A549 (cell line): ENCODE measurements around the gene CDK17. TPM values are rescaled to one million over a fixed set of nuclear protein-coding genes. Genes with fewer than 3 reads are reported as not detected.
A peak's percentile ranks its signal among the peaks of the same experiment; 100 is the strongest.

Source experiments
- ATAC-seq, 2 experiments: fragments of 200-7000 bp in 1 of 2; fragments of >200 bp in 1 of 2; cut with Nextera tagmentation in 1 of 2; cut with Tn5 transposase in 1 of 2; 3 replicates each; pipeline versions ENCODE4 v1.8.0 to v1.9.1; 2018 to 2020; ENCODE audit warnings: mild to moderate bottlenecking in 1 of 2, moderate library complexity in 1 of 2
- CTCF ChIA-PET: fragments of 300-600 bp; sonication (Branson Sonifier 250); formaldehyde crosslinking; extraction: SDS; loops from one replicate; lab custom pipeline; 2021; ENCODE audit warnings: antibody characterized with exemption, inconsistent platforms; lab: Yijun Ruan, JAX
- POLR2A ChIA-PET: fragments of 350-600 bp; formaldehyde crosslinking; extraction: SDS; loops from one replicate; lab custom pipeline; 2021; ENCODE audit warnings: antibody characterized with exemption, inconsistent platforms; lab: Yijun Ruan, JAX
- DNase-seq, 2 experiments: peaks; one replicate each; pipeline versions ENCODE4 v3.0.0 to v3.0.0-alpha.2; 2011 to 2016; ENCODE audit warnings: low read depth in 1 of 2, low spot score in 1 of 2
- FAIRE-seq: peaks from 2 replicates; lab custom pipeline; 2011; peaks lifted over from hg19 to GRCh38; lab: Jason Lieb, UNC
- H3K27ac ChIP-seq, 2 experiments: fragments of >200 bp; sonication (Bioruptor Twin); formaldehyde crosslinking; 3 replicates each; pipeline ENCODE4 v1.5.1; 2016 to 2017
- H3K4me1 ChIP-seq: fragments of >200 bp; sonication (Bioruptor Twin); formaldehyde crosslinking; 3 replicates; pipeline ENCODE4 v1.6.1; 2016
- H3K4me2 ChIP-seq: fragments of >200 bp; sonication (Bioruptor Twin); formaldehyde crosslinking; 3 replicates; pipeline ENCODE4 v1.6.1; 2016
- H3K4me3 ChIP-seq: fragments of >200 bp; sonication (Bioruptor Twin); formaldehyde crosslinking; 3 replicates; pipeline ENCODE4 v1.5.1; 2016
- H3K9me3 ChIP-seq: fragments of >200 bp; sonication (Bioruptor Twin); formaldehyde crosslinking; 3 replicates; pipeline ENCODE4 v1.6.1; 2016
- ATOH8 ChIP-seq: fragments of 250-450 bp; sonication (Bioruptor Pico); IDR thresholded peaks from 2 replicates; pipeline ENCODE4 v1.5.0; 2020; ENCODE audit warnings: low read depth, mild to moderate bottlenecking, moderate library complexity
- BHLHE40 ChIP-seq: IDR thresholded peaks from 2 replicates; pipeline ENCODE4 v1.6.1; 2012; ENCODE audit warnings: low read depth, low read length, inconsistent platforms
- CBX8 ChIP-seq: fragments of 200-600 bp; sonication (generic); IDR thresholded peaks from 2 replicates; pipeline ENCODE4 v1.6.1; 2016
- EHF ChIP-seq: fragments of 250-450 bp; sonication (Bioruptor Pico); IDR thresholded peaks from 2 replicates; pipeline ENCODE4 v1.5.0; 2020; ENCODE audit warnings: mild to moderate bottlenecking
- FOSB ChIP-seq: fragments of 250-450 bp; sonication (Bioruptor Pico); IDR thresholded peaks from 2 replicates; pipeline ENCODE4 v1.5.0; 2020; ENCODE audit warnings: mild to moderate bottlenecking, moderate library complexity
- HDAC2 ChIP-seq: fragments of 200-600 bp; sonication (generic); IDR thresholded peaks from 2 replicates; pipeline ENCODE4 v1.6.1; 2016
- HOXA7 ChIP-seq: fragments of 250-450 bp; sonication (Bioruptor Pico); IDR thresholded peaks from 2 replicates; pipeline ENCODE4 v1.5.0; 2020; ENCODE audit warnings: mild to moderate bottlenecking, moderate library complexity
- JUNB ChIP-seq: fragments of >200 bp; sonication (Bioruptor Twin); formaldehyde crosslinking; IDR thresholded peaks from 2 replicates; pipeline ENCODE4 v1.6.1; 2016
- KDM1A ChIP-seq: fragments of 200-600 bp; sonication (generic); IDR thresholded peaks from 2 replicates; pipeline ENCODE4 v1.6.1; 2016; ENCODE audit warnings: low read depth, mild to moderate bottlenecking
- KDM5A ChIP-seq: fragments of 200-600 bp; sonication (generic); IDR thresholded peaks from 2 replicates; pipeline ENCODE4 v1.6.1; 2016; ENCODE audit warnings: antibody characterized with exemption, mild to moderate bottlenecking
- NFE2L2 ChIP-seq: fragments of 150-350 bp; conservative IDR thresholded peaks from 2 replicates; pipeline ENCODE4 v1.6.1; 2014; ENCODE audit warnings: low read length
- NPAS2 ChIP-seq: fragments of 250-450 bp; sonication (Bioruptor Pico); IDR thresholded peaks from 2 replicates; pipeline ENCODE4 v1.8.0; 2022; ENCODE audit warnings: mild to moderate bottlenecking, moderate library complexity, borderline replicate concordance
- NR3C1 ChIP-seq: fragments of >200 bp; sonication (Bioruptor Twin); formaldehyde crosslinking; IDR thresholded peaks from 3 replicates; pipeline ENCODE4 v1.6.1; 2017
- PBX3 ChIP-seq: IDR thresholded peaks from 2 replicates; pipeline ENCODE4 v1.6.1; 2012
- POLR2AphosphoS2 ChIP-seq: conservative IDR thresholded peaks from 2 replicates; pipeline ENCODE4 v1.6.1; 2012; ENCODE audit warnings: low read length, improper control_type of control experiment, inconsistent platforms
- RARB ChIP-seq: fragments of 250-450 bp; sonication (Bioruptor Pico); IDR thresholded peaks from 2 replicates; pipeline ENCODE4 v1.8.0; 2021; ENCODE audit warnings: mild to moderate bottlenecking, moderate library complexity
- RCOR1 ChIP-seq: fragments of 150-350 bp; IDR thresholded peaks from 2 replicates; pipeline ENCODE4 v1.6.1; 2014; ENCODE audit warnings: antibody characterized with exemption, low read length, low read depth
- REST ChIP-seq: fragments of 200-600 bp; sonication (generic); IDR thresholded peaks from 2 replicates; pipeline ENCODE4 v1.6.1; 2016; ENCODE audit warnings: antibody characterized with exemption, mild to moderate bottlenecking, moderate library complexity
- RFX5 ChIP-seq: fragments of 450-650 bp; IDR thresholded peaks from 2 replicates; pipeline ENCODE4 v1.7.1; 2014; ENCODE audit warnings: antibody characterized with exemption, mild to moderate bottlenecking, moderate library complexity
- RNF2 ChIP-seq: fragments of 200-600 bp; sonication (generic); IDR thresholded peaks from 2 replicates; pipeline ENCODE4 v1.6.1; 2016; ENCODE audit warnings: low read depth, mild to moderate bottlenecking, antibody characterized with exemption, moderate library complexity, borderline replicate concordance
- SMC3 ChIP-seq: fragments of >200 bp; sonication (Bioruptor Twin); formaldehyde crosslinking; IDR thresholded peaks from 3 replicates; pipeline ENCODE4 v1.6.1; 2018; ENCODE audit warnings: inconsistent platforms
- USF2 ChIP-seq: fragments of 450-650 bp; IDR thresholded peaks from 2 replicates; pipeline ENCODE4 v1.6.1; 2014; ENCODE audit warnings: antibody characterized with exemption
- WGBS: methylation state at CpG from one replicate; pipeline ENCODE4 v1.1.6; 2017; ENCODE audit errors: missing lambda C conversion rate; 5-methylcytosine and 5-hydroxymethylcytosine counted together
- polyA plus RNA-seq, 4 experiments: library from polyadenylated mRNA; depleted of rRNA in 3 of 4; stranded (reverse); fragments of >200 nt; fragmentation: RNase III in 1 of 4; extraction: RNeasy Plus Mini Kit Qiagen cat#74134 plus additional on column Dnase treatment in 1 of 4; gene quantifications; 2 replicates in 3 of 4; 3 replicates in 1 of 4; pipeline ENCODE4 v1.2.3, GENCODE V29; 2011 to 2017

Gene CDK17
- polyA plus RNA-seq, 2 of the 4 experiments (the other 2 are of a cell fraction): 11.4 to 43.5 TPM

GRCh38 chr12:96242597-96242996 is 157.6 kb downstream of the CDK17 start (continued):
- no peak for TF ChIP-seq RCOR1
- no peak for TF ChIP-seq ATOH8 (CRISPR knock-in tag)
- no peak for TF ChIP-seq RNF2
- TF ChIP-seq KDM5A: no peak
- no peak for TF ChIP-seq NR3C1
- TF ChIP-seq POLR2AphosphoS2: no peak

GRCh38 chr12:96241846-96242256 is 158.4 kb downstream of the CDK17 start:
- Histone ChIP-seq H3K4me1 (no peaks in the 10 kb centered on the region; the same call in 2 of the 3 replicates), H3K4me2 (no peak overlapping the region), H3K27ac (no peak overlapping the region), H3K9me3 (no peaks in the 10 kb centered on the region), H3K4me3 (no peak overlapping the region)
- WGBS: 81% methylated on average over 9 of the region's 9 CpGs
- POLR2A ChIA-PET: no interaction called here
- TF ChIP-seq RARB (CRISPR knock-in tag): no peak
- no peak for TF ChIP-seq HOXA7 (CRISPR knock-in tag)
- no peak for TF ChIP-seq CBX8
- TF ChIP-seq RFX5: no peak
- no peak for TF ChIP-seq FOSB (CRISPR knock-in tag)
- TF ChIP-seq JUNB: no peak
- TF ChIP-seq KDM1A: no peak
- TF ChIP-seq USF2: no peak
- TF ChIP-seq REST: no peak
- CTCF ChIA-PET: interaction anchor here (0.9 to 1.0 kb wide), 2 partner anchors 27 to 31 kb away, joined by 3 to 4 read pairs; no protein-coding TSS in a partner anchor
- ATAC-seq (peak in 1 of 2 experiments; percentile 31; a peak in 3 of 6 replicates), DNase-seq (peak in 1 of 2 experiments; percentile 31), FAIRE-seq (no peak)

- H3K4me2 ChIP-seq: no peak overlapping the region
- TF ChIP-seq REST (no peak), KDM1A (no peak), EHF (CRISPR knock-in tag) (no peak), SMC3 (no peak), PBX3 (no peak), NFE2L2 (no peak), NPAS2 (no peak), HDAC2 (no peak), BHLHE40 (no peak)
- H3K4me1 ChIP-seq: no peaks in the 10 kb centered on the region
- ATAC-seq (no peak), FAIRE-seq (no peak), DNase-seq (no peak)
- no peak overlapping the region for H3K4me3 ChIP-seq
- 94% methylated on average over 4 of the region's 4 CpGs for WGBS
- H3K9me3 ChIP-seq: no peaks in the 10 kb centered on the region
- no peak overlapping the region for H3K27ac ChIP-seq
- CTCF ChIA-PET: no interaction called here
- POLR2A ChIA-PET: no interaction called here
These were observed 158.8 kb downstream of the CDK17 start for GRCh38 chr12:96241431-96241830.
